GM19328 (cell line): ENCODE measurements around the gene ZNF738.

Experiments
- ATAC-seq: cut with Tn5 transposase; IDR thresholded peaks from one replicate; pipeline ENCODE4 v1.9.1; 2021; ENCODE audit warnings: mild to moderate bottlenecking, moderate library complexity; ENCODE audit not compliant: unreplicated experiment

Gene ZNF738

GRCh38 chr19:21422244-21422643, 63.4 kb downstream of the ZNF738 start:
- no peak for ATAC-seq

GRCh38 chr19:21423057-21424041, 64.5 kb downstream of the ZNF738 start:
- ATAC-seq: no peak
